ENCODE measurements around the gene CLDND1.

DNA sequence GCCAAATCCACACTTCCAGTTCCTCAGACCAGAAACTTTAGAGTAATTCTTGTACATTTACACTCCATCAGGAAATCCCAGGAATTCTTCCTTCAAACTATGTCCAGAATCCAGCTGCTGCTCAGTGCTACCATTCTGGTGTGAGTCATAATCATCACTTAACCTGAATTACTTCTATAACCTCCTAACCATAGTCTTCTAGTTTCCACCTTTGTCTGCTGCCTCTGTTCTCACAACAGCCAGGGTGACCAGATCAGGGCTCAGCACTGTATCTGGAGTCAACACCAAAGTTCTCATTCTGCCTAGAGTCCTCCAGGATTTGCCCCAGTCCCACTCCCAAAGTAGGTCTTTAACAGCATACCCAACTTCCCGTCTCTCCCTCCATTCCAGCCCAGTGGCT lies 3.4 kb downstream of the CLDND1 start:
- TF ChIP-seq ZFP30 (CRISPR knock-in tag; IDR thresholded peaks at IDR 0.05) (no peak), ZNF70 (CRISPR knock-in tag; IDR thresholded peaks at IDR 0.05) (no peak)

All from SK-N-SH treated with all-trans-retinoic acid at 6 μM for 48 hours (cell line).